Activated naive CD4-positive, alpha-beta T cell treated with Interleukin-2 at 50 U/mL for 16 hours (primary cell): Measurements from ENCODE around the gene COMMD2.

ENCODE experiments used
- DNase-seq: peaks from one replicate; pipeline ENCODE4 v3.0.0-alpha.2; 2020

Gene COMMD2

GRCh38 chr3:149763565-149764195 lies 11.4 kb upstream of the COMMD2 start:
- DNase-seq: no peak

GRCh38 chr3:149753717-149754116 lies 1.4 kb upstream of the COMMD2 start:
- DNase-seq: no peak

GRCh38 chr3:149752788-149753136 lies 473 bp upstream of the COMMD2 start:
- DNase-seq: no peak

- no peak for DNase-seq
Measured at GRCh38 chr3:149751551-149751950, 738 bp downstream of the COMMD2 start.

GRCh38 chr3:149744606-149745005 lies 7.7 kb downstream of the COMMD2 start:
- DNase-seq: no peak

- no peak for DNase-seq
Measured at GRCh38 chr3:149744151-149744550, 8.1 kb downstream of the COMMD2 start.

GRCh38 chr3:149739396-149739795 lies 12.9 kb downstream of the COMMD2 start:
- DNase-seq: no peak

GRCh38 chr3:149738876-149739275 lies 13.4 kb downstream of the COMMD2 start:
- DNase-seq: no peak

GRCh38 chr3:149736953-149737205 lies 15.4 kb downstream of the COMMD2 start:
- DNase-seq: no peak

GRCh38 chr3:149736175-149736952 lies 15.9 kb downstream of the COMMD2 start:
- DNase-seq: no peak

GRCh38 chr3:149732234-149732633 lies 20.1 kb downstream of the COMMD2 start:
- no peak for DNase-seq

- DNase-seq: no peak
Measured at GRCh38 chr3:149727656-149728055, 24.6 kb downstream of the COMMD2 start.

- DNase-seq: no peak
Measured at GRCh38 chr3:149726716-149727407, 25.4 kb downstream of the COMMD2 start.

- no peak for DNase-seq
Measured at GRCh38 chr3:149723781-149724180, 28.5 kb downstream of the COMMD2 start.

- no peak for DNase-seq
Measured at GRCh38 chr3:149720918-149721317, 31.4 kb downstream of the COMMD2 start.

- peak; percentile 24 for DNase-seq
Measured at GRCh38 chr3:149717391-149718056, 34.8 kb downstream of the COMMD2 start.

GRCh38 chr3:149716984-149717383 lies 35.3 kb downstream of the COMMD2 start:
- DNase-seq: no peak

- no peak for DNase-seq
Measured at GRCh38 chr3:149715247-149715646, 37.0 kb downstream of the COMMD2 start.

- DNase-seq: no peak
Measured at GRCh38 chr3:149713730-149714654, 38.3 kb downstream of the COMMD2 start.

- DNase-seq: no peak
Measured at GRCh38 chr3:149706905-149707304, 45.4 kb downstream of the COMMD2 start.

- DNase-seq: no peak
Measured at GRCh38 chr3:149705416-149705815, 46.9 kb downstream of the COMMD2 start.

GRCh38 chr3:149703466-149703865 lies 48.8 kb downstream of the COMMD2 start:
- no peak for DNase-seq
